Measurements from ENCODE around the gene TMEM59L.

- TF ChIP-seq CTCF (conservative IDR thresholded peaks at IDR 0.05; ENCODE audit: low read depth, low read length) (no peak), POLR2A (IDR thresholded peaks at IDR 0.05; ENCODE audit: low read depth, low read length) (no peak), RAD21 (IDR thresholded peaks at IDR 0.05; ENCODE audit: low read length) (no peak), CHD1 (IDR thresholded peaks at IDR 0.05; ENCODE audit: low read depth, low read length) (no peak), MXI1 (IDR thresholded peaks at IDR 0.05; ENCODE audit: borderline replicate concordance, low read depth, low read length) (no peak), SMC3 (IDR thresholded peaks at IDR 0.05; ENCODE audit: low read depth, low read length) (no peak), USF2 (IDR thresholded peaks at IDR 0.05; ENCODE audit: low read depth, low read length) (no peak), CEBPB (IDR thresholded peaks at IDR 0.05; ENCODE audit: low read depth, low read length) (no peak), MAZ (IDR thresholded peaks at IDR 0.05; ENCODE audit: borderline replicate concordance, low read depth, low read length) (no peak), RFX5 (IDR thresholded peaks at IDR 0.05; ENCODE audit: low read depth, low read length) (no peak), NFE2L2 (IDR thresholded peaks at IDR 0.05; ENCODE audit: low read depth, low read length) (no peak), BHLHE40 (IDR thresholded peaks at IDR 0.05; ENCODE audit: low read depth, low read length) (no peak), RCOR1 (IDR thresholded peaks at IDR 0.05; ENCODE audit: insufficient replicate concordance, low read length) (no peak), MAFK (IDR thresholded peaks at IDR 0.05; ENCODE audit: low read depth, low read length) (no peak)
Observed at GRCh38 chr19:18648973-18649315, 36.3 kb downstream of the TMEM59L start.

Measured in IMR-90 (cell line).